ENCODE data around the gene SRGAP1. TPM values are rescaled to one million over a fixed set of nuclear protein-coding genes. Genes with fewer than 3 reads are reported as not detected.

Gene SRGAP1
- total and polyA plus RNA-seq, 9 of the 15 experiments (the other 6 are each of a cell fraction or from before 2014, with no cell fraction given), result 0.01 to 0.13 (median 0.04) TPM; not detected in 3

- BruUV-seq (replicated peaks), result no TSS peak
- TF ChIP-seq, protein P1, sequence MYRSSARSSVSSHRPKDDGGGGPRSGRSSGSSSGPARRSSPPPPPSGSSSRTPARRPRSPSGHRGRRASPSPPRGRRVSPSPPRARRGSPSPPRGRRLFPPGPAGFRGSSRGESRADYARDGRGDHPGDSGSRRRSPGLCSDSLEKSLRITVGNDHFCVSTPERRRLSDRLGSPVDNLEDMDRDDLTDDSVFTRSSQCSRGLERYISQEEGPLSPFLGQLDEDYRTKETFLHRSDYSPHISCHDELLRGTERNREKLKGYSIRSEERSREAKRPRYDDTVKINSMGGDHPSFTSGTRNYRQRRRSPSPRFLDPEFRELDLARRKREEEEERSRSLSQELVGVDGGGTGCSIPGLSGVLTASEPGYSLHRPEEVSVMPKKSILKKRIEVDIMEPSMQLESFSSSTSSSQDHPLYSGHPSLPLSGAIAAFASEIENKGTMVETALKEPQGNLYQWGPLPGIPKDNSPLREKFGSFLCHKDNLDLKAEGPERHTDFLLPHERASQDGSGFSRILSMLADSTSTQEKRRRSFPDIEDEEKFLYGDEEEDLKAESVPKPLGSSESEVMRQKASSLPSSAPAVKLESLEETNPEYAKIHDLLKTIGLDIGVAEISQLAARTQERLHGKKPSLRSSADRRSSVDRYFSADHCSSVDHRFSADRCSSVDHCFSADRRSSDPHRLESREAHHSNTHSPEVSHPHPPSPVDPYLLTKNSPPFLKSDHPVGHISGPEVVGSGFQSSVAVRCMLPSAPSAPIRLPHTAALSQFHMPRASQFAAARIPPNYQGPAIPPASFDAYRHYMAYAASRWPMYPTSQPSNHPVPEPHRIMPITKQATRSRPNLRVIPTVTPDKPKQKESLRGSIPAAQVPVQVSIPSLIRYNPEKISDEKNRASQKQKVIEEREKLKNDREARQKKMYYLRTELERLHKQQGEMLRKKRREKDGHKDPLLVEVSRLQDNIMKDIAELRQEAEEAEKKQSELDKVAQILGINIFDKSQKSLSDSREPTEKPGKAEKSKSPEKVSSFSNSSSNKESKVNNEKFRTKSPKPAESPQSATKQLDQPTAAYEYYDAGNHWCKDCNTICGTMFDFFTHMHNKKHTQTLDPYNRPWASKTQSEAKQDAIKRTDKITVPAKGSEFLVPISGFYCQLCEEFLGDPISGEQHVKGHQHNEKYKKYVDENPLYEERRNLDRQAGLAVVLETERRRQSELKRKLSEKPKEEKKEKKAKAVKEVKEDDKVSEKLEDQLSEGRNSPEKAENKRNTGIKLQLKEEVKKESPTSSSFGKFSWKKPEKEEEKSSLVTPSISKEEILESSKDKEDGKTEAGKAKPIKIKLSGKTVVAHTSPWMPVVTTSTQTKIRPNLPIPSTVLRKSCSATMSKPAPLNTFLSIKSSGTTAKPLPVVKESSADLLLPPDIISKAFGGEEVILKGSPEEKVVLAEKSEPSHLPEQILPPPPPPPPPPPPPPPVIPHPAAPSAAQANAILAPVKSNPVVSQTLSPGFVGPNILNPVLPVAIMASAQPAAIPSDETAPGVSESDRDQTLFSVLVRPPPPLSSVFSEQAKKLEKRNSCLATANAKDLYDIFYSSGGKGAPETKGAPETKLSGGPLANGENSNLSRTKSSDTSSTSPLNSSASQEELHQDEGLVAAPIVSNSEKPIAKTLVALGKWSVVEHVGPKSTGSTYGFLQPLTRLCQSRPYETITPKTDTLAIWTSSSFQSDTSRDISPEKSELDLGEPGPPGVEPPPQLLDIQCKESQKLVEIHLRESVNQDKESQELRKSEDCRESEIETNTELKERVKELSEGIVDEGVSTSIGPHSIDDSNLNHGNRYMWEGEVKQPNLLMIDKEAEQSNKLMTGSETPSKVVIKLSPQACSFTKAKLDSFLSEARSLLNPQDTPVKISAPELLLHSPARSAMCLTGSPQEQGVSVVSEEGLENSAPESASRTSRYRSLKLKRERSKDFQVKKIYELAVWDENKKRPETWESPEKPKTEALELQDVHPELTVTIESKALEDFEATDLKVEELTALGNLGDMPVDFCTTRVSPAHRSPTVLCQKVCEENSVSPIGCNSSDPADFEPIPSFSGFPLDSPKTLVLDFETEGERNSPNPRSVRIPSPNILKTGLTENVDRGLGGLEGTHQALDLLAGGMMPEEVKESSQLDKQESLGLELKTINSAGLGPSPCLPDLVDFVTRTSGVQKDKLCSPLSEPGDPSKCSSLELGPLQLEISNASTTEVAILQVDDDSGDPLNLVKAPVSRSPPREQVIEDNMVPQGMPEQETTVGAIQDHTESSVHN (IDR thresholded peaks at IDR 0.05; ENCODE audit: borderline replicate concordance in 1 of 2, low read depth in 1 of 2), result no peak
- no peak for TF ChIP-seq DNMT1 (IDR thresholded peaks at IDR 0.05)
- no peak for TF ChIP-seq ZNF184 (CRISPR knock-in tag; IDR thresholded peaks at IDR 0.05)
- TF ChIP-seq RBFOX2 (IDR thresholded peaks at IDR 0.05; ENCODE audit: low read depth, low read length), result no peak
- TF ChIP-seq, protein P2, sequence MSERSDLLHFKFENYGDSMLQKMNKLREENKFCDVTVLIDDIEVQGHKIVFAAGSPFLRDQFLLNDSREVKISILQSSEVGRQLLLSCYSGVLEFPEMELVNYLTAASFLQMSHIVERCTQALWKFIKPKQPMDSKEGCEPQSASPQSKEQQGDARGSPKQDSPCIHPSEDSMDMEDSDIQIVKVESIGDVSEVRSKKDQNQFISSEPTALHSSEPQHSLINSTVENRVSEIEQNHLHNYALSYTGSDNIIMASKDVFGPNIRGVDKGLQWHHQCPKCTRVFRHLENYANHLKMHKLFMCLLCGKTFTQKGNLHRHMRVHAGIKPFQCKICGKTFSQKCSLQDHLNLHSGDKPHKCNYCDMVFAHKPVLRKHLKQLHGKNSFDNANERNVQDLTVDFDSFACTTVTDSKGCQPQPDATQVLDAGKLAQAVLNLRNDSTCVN (CRISPR knock-in tag; IDR thresholded peaks at IDR 0.05), result no peak
- no peak for TF ChIP-seq TBL1XR1 (IDR thresholded peaks at IDR 0.05; ENCODE audit: low read length in 2 of 2)
- TF ChIP-seq THRAP3 (IDR thresholded peaks at IDR 0.05; ENCODE audit: borderline replicate concordance), result no peak
- no peak for TF ChIP-seq ZNF584 (CRISPR knock-in tag; IDR thresholded peaks at IDR 0.05; ENCODE audit: low read depth)
- no peak for TF ChIP-seq SETDB1 (IDR thresholded peaks at IDR 0.05; ENCODE audit: low read length)
- TF ChIP-seq RBM14 (IDR thresholded peaks at IDR 0.05; ENCODE audit: borderline replicate concordance, insufficient read depth, low read depth, low read length), result no peak
- H3K4me3 ChIP-seq, result no peak overlapping the region
Observed at GRCh38 chr12:64044191-64044590, 199.7 kb downstream of the SRGAP1 start.

More at GRCh38 chr12:64044191-64044590, 199.7 kb downstream of the SRGAP1 start:
- H3K4me2 ChIP-seq (ENCODE audit: insufficient read depth, low read length), result no peak overlapping the region
- ATAC-seq, result no peak
- H3K27ac ChIP-seq (ENCODE audit: extremely low read depth, low read depth, low read length), result no peak overlapping the region
- WGBS (ENCODE audit: insufficient coverage, low coverage, missing lambda C conversion rate), result 0% methylated on average over 1 of the region's 1 CpG
- in situ Hi-C loops (cut with MboI), result no loop called here
- CTCF ChIA-PET (ENCODE audit: low intra/inter-chr PET ratio), result no interaction called here
- H3K36me3 ChIP-seq (ENCODE audit: control insufficient read depth, insufficient read depth, low read length), result no peaks in the 10 kb centered on the region
- H4K20me1 ChIP-seq (replicated peaks; ENCODE audit: control insufficient read depth, insufficient read depth, low read length), result no peaks in the 10 kb centered on the region; the same call in 1 of the 2 replicates
- H3K4me1 ChIP-seq (replicated peaks in 1 of 2; ENCODE audit: control insufficient read depth in 2 of 2, insufficient read depth in 2 of 2, low read length in 2 of 2), result no peaks in the 10 kb centered on the region
- H2AFZ ChIP-seq (ENCODE audit: low read depth, low read length), result no peak overlapping the region
- no peaks in the 10 kb centered on the region for H3K79me2 ChIP-seq (ENCODE audit: control insufficient read depth, insufficient read depth, low read length)
- no peak for FAIRE-seq
- no peak for DNase-seq (ENCODE audit: extremely low read depth in 1 of 4, low spot score in 3 of 4)
- H3K9me3 ChIP-seq (replicated peaks; ENCODE audit: control insufficient read depth, insufficient read depth, low read depth, low read length), result no peaks in the 10 kb centered on the region
- H3K27me3 ChIP-seq (ENCODE audit: control insufficient read depth in 2 of 2, insufficient read depth in 2 of 2, low read length in 2 of 2), result peaks cover 0 to 3% of the 10 kb centered on the region in 2 experiments; a peak in 1 of 5 replicates
- H3K9ac ChIP-seq (ENCODE audit: insufficient read depth in 1 of 2, low read depth in 2 of 2, low read length in 2 of 2), result no peak overlapping the region
- intact Hi-C loops (cut with micrococcal nuclease), result no loop called here
- H3K9me1 ChIP-seq (ENCODE audit: control insufficient read depth, insufficient read depth, low read length), result no peaks in the 10 kb centered on the region
- POLR2A ChIA-PET, result no interaction called here

Data from K562 (cell line).